ENCODE data around the gene NDN.
"Not testable (repeated sequence)": the region's sequence is repeated elsewhere in the genome, so short reads cannot be mapped to it uniquely, and the experiment has no call there.

Gene NDN

GRCh38 chr15:23687143-23687470, at the start of gene NDN:
Gene NDN, minus strand, starts transcription at chr15:23687305. Its CDS starts 88 bp downstream, at chr15:23687217.
- DNase-seq = no peak

- no peak for DNase-seq
Observed at GRCh38 chr15:23736033-23736673, 49.0 kb upstream of the NDN start.

- no peak for DNase-seq
Observed at GRCh38 chr15:23734862-23735261, 47.8 kb upstream of the NDN start.

GRCh38 chr15:23713874-23714656, 27.0 kb upstream of the NDN start:
- DNase-seq = not testable (repeated sequence)

- no peak for DNase-seq
Observed at GRCh38 chr15:23708332-23708731, 21.2 kb upstream of the NDN start.

- DNase-seq = no peak
Observed at GRCh38 chr15:23695282-23695681, 8.2 kb upstream of the NDN start.

- DNase-seq = no peak
Observed at GRCh38 chr15:23694592-23694991, 7.5 kb upstream of the NDN start.

- DNase-seq = no peak
Observed at GRCh38 chr15:23690450-23690852, 3.3 kb upstream of the NDN start.

- DNase-seq = no peak
Observed at GRCh38 chr15:23690015-23690414, 2.9 kb upstream of the NDN start.

- DNase-seq = no peak
Observed at GRCh38 chr15:23686466-23687142, 501 bp downstream of the NDN start.

GRCh38 chr15:23671481-23671880, 15.6 kb downstream of the NDN start:
- no peak for DNase-seq

- DNase-seq = no peak
Observed at GRCh38 chr15:23670970-23671369, 16.1 kb downstream of the NDN start.

GRCh38 chr15:23663232-23663631, 23.9 kb downstream of the NDN start:
- DNase-seq = no peak

GRCh38 chr15:23648920-23649515, 38.1 kb downstream of the NDN start:
- DNase-seq = peak; percentile 47

GRCh38 chr15:23647421-23648370, 39.4 kb downstream of the NDN start, which contains the start of gene MAGEL2:
Gene MAGEL2, minus strand, starts transcription at chr15:23647867. Its CDS starts 125 bp downstream, at chr15:23647742.
- DNase-seq = no peak

GRCh38 chr15:23647001-23647295, 40.2 kb downstream of the NDN start:
- DNase-seq = no peak

GRCh38 chr15:23646165-23647000, 40.7 kb downstream of the NDN start:
- no peak for DNase-seq

GRCh38 chr15:23645371-23646164, 41.5 kb downstream of the NDN start:
- no peak for DNase-seq

GRCh38 chr15:23644829-23645228, 42.3 kb downstream of the NDN start:
- DNase-seq = no peak

- DNase-seq = peak; percentile 58
Observed at GRCh38 chr15:23642413-23643044, 44.6 kb downstream of the NDN start.

All from RPMI8226 (cell line).